ENCODE data around the gene FRMD4A. TPM values are rescaled to one million over a fixed set of nuclear protein-coding genes. Genes with fewer than 3 reads are reported as not detected.

The FRMD4A gene
- total and polyA plus RNA-seq, 2 of the 4 experiments (the other 2 are of a cell fraction), result 30.3 to 68.8 TPM

DNA sequence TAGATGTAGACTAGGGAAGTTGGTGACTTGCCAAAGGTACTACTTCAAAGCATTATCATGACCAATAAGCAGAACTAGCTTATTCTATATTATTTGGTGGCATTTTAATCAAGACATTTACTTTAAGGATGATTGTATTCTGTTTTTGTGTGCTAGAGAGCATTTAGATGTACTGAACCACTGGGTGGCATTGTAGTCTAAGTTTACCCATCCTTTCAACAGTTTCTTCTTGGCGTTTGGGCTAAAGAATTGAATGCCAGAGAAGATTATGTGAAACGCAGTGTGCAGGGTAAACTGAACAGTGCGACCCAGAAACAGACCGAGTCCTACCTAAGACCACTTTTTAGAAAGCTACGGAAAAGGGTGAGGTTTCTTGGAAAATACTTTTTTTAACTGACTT, 717.2 kb downstream of the FRMD4A start:
- H3K4me3 ChIP-seq (ENCODE audit: insufficient read depth, low read depth, low read length), result no peak overlapping the region

More for the DNA sequence above, 717.2 kb downstream of the FRMD4A start:
- Histone ChIP-seq H4K5ac (ENCODE audit: low read depth, low read length) (no peak overlapping the region), H3K56ac (ENCODE audit: extremely low read depth, insufficient read depth, low read length) (no peak overlapping the region), H4K91ac (ENCODE audit: insufficient read depth, low read depth, low read length) (no peak overlapping the region), H3K9ac (ENCODE audit: low read depth, low read length) (no peak overlapping the region), H3K14ac (replicated peaks; ENCODE audit: low read depth, low read length) (no peak overlapping the region), H2BK15ac (ENCODE audit: low read depth, low read length) (no peak overlapping the region), H3K23ac (ENCODE audit: low read depth, low read length) (no peak overlapping the region), H3K18ac (ENCODE audit: low read depth, low read length) (no peak overlapping the region), H2AK5ac (ENCODE audit: low read depth, low read length) (no peak overlapping the region), H3K27ac (ENCODE audit: insufficient read depth, low read length) (no peak overlapping the region), H2AFZ (replicated peaks; ENCODE audit: low read length, poor library complexity) (no peak overlapping the region), H3K4me2 (ENCODE audit: low read depth, low read length) (no peak overlapping the region), H3K27me3 (ENCODE audit: control insufficient read depth, insufficient read depth, low read length) (no peaks in the 10 kb centered on the region), H4K20me1 (ENCODE audit: insufficient read depth, low read length) (no peaks in the 10 kb centered on the region), H3K79me1 (ENCODE audit: low read depth in 1 of 2, low read length in 2 of 2) (peaks cover 0 to 11% of the 10 kb centered on the region in 2 experiments; a peak in 2 of 4 replicates), H3K9me3 (ENCODE audit: control insufficient read depth, insufficient read depth, low read length) (no peaks in the 10 kb centered on the region), H3K36me3 (ENCODE audit: control insufficient read depth, insufficient read depth, low read length) (peaks cover 16% of the 10 kb centered on the region), H2BK5ac (ENCODE audit: low read depth, low read length, poor library complexity, severe bottlenecking) (no peak overlapping the region), H3K4me1 (ENCODE audit: control insufficient read depth, insufficient read depth, low read length) (peaks cover 8% of the 10 kb centered on the region; the same call in 1 of the 2 replicates), H2BK120ac (ENCODE audit: low read depth, low read length) (no peak overlapping the region), H2BK20ac (ENCODE audit: low read depth, low read length) (no peak overlapping the region), H2AK9ac (replicated peaks; ENCODE audit: low read depth, low read length, poor library complexity) (no peak overlapping the region), H3K9me1 (ENCODE audit: insufficient read depth, low read length) (peaks cover 13% of the 10 kb centered on the region), H3K4ac (ENCODE audit: low read depth, low read length) (no peak overlapping the region), H4K8ac (ENCODE audit: low read depth in 2 of 2, low read length in 2 of 2) (no peak overlapping the region)
- WGBS, 2 experiments (ENCODE audit: extremely low coverage in 2 of 2, insufficient read length in 1 of 2), result no CpG with 5 or more reads among the region's 5 CpGs
- BruUV-seq (replicated peaks), result no TSS peak
- ChIA-PET POLR2A (ENCODE audit: unreplicated experiment) (no interaction called here), CTCF (interaction anchor here (0.7 to 1.5 kb wide), 3 partner anchors 8 to 94 kb away, joined by 3 to 4 read pairs (median 3); no protein-coding TSS in a partner anchor)
- intact Hi-C loops (cut with micrococcal nuclease), result loop anchor here (1.0 to 10.0 kb wide), 3 partner anchors 47 to 861 kb away; no protein-coding TSS in a partner anchor
- in situ Hi-C loops (cut with MboI; ENCODE audit: low sequenced_read_pairs), result loop anchor here (10.0 kb wide), 1 partner anchor 161 kb away; no protein-coding TSS in a partner anchor
- dilution Hi-C loops (cut with HindIII; ENCODE audit: low sequenced_read_pairs, unreplicated experiment), result no loop called here
- DNase-seq (peak; percentile 68), ATAC-seq (ENCODE audit: low read depth) (peak; percentile 50)
- TF ChIP-seq NFE2L2 (IDR thresholded peaks at IDR 0.05; ENCODE audit: low read depth, low read length) (no peak), USF2 (IDR thresholded peaks at IDR 0.05; ENCODE audit: low read depth, low read length) (no peak), POLR2A (IDR thresholded peaks at IDR 0.05; ENCODE audit: low read depth, low read length) (no peak), CEBPB (IDR thresholded peaks at IDR 0.05; ENCODE audit: low read depth, low read length) (no peak), CHD1 (IDR thresholded peaks at IDR 0.05; ENCODE audit: low read depth, low read length) (no peak), CTCF (conservative IDR thresholded peaks at IDR 0.05; ENCODE audit: low read depth, low read length) (peak; percentile 63), RCOR1 (IDR thresholded peaks at IDR 0.05; ENCODE audit: insufficient replicate concordance, low read length) (no peak), MAZ (IDR thresholded peaks at IDR 0.05; ENCODE audit: borderline replicate concordance, low read depth, low read length) (no peak), MAFK (IDR thresholded peaks at IDR 0.05; ENCODE audit: low read depth, low read length) (no peak), MXI1 (IDR thresholded peaks at IDR 0.05; ENCODE audit: borderline replicate concordance, low read depth, low read length) (no peak), ELK1 (IDR thresholded peaks at IDR 0.05; ENCODE audit: borderline replicate concordance, low read depth, low read length) (no peak), SMC3 (IDR thresholded peaks at IDR 0.05; ENCODE audit: low read depth, low read length) (peak; percentile 40; the same call in 1 of the 2 replicates), RAD21 (IDR thresholded peaks at IDR 0.05; ENCODE audit: low read length) (peak; percentile 72), BHLHE40 (IDR thresholded peaks at IDR 0.05; ENCODE audit: low read depth, low read length) (no peak), FOS (IDR thresholded peaks at IDR 0.05; ENCODE audit: low read depth, low read length) (no peak), RFX5 (IDR thresholded peaks at IDR 0.05; ENCODE audit: low read depth, low read length) (no peak)

Measured in IMR-90 (cell line).